Measurements from ENCODE around the gene MCTP1.

MCTP1 gene

DNA sequence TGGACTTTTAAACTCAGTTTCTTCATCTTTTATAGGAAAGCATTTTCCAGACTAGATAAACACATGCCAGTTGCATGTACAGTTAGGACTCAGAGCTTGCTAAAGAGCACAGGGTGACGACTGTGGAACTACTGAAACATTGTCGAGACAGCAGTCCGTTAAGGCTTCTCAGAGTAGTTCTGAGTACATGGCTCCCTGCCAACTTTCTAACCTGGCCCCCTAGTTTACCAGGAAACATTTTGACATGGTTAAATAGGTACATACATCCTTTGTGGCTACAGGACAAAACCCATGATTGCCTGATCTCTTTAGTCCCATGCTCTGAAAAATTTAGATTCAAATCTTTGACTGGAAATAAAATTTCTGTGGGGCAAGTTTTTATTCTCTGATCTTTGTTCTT, 536.7 kb downstream of the MCTP1 start:
- no peak for DNase-seq

DNA sequence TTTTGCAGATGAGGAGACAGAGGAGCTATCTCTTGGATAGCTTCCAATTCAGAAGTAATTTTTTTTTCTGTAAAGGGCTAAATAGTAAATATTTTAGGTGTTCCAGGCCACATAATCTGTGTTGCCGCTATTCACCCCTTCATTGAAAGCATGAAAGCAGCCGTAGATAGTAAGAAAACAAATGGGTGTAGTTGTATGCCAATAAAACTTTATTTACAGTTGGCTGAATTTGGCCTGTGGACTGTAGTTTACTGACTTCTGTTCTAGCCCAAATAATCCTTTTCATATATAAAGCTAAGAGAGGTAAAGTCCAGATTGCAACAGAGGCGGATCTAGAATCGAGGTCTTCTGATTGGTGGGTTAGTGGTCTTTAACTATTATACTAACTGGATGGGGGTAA, 537.5 kb downstream of the MCTP1 start:
- no peak for DNase-seq

DNA sequence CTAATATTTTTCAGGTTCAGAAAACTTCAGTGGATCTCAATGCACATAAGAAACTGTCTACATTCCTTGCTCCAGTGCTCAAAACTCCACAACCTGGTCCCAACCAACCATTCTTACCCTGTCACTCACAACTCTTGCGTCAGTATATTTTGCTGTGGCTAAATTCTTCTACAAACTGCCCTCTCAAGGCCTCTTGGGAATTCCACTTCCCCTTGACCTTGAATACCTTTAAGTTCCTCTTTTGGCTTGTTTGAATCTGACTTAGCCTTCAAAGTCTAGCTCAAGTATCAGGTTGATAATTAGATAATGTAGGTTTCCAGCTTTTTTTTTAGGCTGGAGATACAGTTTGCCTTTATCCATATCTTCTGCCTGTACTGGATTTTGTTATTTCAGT, 538.2 kb downstream of the MCTP1 start:
- no peak for DNase-seq

DNA sequence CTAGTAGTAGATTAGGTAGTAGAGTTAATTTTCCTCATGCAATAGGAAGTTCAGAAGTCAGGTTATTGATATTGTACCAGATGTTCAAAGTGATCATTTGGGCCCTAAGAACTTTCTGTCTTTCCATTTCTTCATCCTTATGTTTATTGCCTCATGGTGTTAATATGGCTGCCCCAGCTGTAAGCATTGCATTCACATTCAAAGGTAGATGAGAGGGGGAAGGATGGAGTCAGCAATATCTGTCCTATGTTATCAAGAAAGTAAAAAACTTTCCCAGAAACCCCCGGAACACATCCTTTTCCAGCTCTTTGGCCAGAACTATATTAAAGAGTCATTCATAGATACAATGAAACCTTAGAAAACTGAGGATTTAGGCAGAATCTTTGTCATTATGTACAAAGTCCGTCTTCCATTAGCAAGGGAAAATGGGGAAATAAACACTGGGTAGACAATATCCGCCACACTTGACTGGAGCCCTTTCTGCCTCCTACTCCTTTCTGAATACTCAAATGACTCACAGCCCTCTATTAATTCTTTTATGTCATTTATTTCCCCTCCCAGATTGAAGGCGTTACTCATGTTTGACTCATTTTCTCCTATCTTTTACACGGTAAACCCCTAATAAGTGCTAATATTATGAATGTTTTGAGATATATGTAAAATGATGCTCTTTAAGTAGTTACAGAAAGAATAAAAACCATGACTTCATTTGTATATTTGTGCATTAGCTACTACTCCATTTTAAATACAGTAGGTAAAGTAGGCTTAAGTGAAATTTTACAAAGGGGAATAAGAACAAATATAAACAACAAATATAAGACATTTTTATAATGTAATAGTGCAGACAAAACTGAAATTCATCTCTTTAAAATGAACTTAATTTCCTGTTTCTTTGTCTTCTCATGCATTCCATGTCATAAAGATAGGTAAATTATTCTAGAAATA, 538.8 kb downstream of the MCTP1 start:
- DNase-seq: no peak

DNA sequence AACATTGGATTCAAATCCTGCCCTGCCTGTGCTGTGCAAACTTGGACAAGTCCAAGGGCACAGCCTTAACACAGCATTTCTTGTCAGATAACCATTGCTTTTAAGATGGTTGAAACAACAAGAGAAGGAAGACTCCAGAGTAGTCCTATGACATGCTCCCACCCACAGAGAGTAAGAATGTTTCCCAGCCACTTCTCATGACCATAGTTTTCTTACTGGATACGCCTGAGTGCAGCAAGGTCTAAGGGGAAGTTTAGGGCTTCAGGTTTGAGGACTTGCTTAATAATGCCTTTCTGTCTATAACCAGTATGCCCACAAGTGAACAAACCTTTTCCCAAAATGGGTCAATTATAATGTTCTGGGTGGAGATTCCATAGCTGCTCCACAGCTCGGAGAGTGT, 540.0 kb downstream of the MCTP1 start:
- DNase-seq: no peak

DNA sequence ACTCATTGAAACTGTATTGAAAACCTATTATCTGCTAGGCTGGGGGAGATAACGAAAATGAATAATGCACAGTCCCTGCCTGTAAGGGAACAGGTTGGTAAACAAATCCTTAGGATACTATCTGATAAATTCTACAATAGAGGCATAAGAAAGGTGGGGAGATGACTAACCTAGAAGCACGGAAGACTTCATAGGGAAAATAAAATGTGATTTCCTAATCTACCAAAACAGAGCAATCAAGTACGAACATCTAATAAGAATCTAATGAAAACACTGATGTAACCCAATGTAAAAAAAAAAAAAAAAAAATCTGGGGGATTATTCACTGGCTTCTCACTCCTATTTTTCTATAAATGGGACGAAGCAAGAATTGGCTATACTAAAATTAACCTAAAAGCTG, 542.0 kb downstream of the MCTP1 start:
- no peak for DNase-seq

DNA sequence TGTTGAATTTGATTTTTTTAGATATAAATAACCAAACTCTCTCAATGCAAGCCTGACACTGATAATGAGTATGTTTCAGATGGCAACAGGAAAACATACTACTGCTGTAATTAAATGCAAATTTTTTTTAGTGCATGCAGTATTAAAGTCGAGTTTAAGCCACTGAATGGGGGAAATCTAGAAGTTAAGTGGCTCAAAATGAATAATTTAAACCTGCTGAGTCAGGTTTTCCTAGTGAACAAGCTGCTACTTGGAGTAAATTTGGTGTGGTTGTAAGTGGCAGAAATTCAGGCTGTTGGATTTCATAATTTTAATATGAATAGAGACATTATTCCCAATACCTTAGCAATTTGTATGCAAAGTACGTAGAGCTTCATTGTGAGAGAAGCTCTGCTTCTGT, 544.6 kb downstream of the MCTP1 start:
- DNase-seq: no peak

DNA sequence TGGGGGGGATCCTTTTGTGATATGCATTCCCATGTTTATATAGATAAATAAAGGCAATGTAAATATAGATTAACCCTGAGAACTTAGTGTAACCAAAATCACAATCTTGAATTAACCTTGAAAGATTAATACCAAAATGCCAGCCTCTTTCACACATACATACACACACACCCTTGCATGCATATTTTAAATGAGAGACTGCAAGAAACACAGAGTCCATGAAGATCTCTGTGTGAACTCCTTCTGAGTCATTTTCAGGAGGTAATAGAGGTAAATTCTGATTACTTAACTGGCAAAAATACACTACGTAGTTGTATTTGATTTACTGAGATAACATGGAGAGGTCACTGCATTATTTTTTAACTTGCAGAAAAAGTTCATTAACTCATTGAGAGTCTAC, 548.4 kb downstream of the MCTP1 start:
- DNase-seq: no peak

DNA sequence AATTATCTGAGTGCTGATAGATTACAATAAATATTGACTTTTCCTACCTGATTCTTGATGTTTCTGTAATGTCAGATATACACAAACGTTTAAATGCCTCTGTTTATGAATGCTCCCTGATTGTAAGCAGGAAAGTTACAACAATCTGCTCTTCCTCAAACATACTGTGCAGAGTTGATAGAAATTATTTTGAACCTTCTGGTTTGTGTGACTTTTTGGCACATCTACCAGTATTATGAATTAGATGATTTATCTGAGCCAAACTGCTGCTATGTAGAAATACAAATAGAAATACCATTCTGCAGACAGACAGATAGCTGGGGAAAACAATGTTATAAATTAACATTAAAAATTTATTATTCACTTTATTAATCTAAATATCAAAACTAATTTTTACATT, 553.4 kb downstream of the MCTP1 start:
- no peak for DNase-seq

DNA sequence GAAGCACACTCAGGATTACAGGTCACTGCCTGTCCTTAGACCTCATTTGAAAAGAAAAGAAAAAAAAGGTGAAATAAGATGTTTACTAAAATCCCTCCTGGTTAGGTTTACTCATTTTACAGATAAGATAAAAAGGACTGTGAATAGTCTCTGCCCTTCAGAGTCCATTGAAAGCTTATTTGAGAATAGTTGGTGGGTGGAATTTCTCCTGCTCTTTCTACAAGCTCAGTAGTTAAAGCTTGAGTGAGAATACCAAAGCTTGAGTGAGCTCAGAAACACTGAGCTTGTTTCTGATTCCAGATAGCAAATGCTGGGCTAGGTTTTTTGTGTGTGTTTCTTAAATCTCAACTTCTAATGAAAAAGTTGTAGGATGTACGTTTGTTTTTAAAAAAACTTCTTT, 559.8 kb downstream of the MCTP1 start:
- DNase-seq: no peak

DNA sequence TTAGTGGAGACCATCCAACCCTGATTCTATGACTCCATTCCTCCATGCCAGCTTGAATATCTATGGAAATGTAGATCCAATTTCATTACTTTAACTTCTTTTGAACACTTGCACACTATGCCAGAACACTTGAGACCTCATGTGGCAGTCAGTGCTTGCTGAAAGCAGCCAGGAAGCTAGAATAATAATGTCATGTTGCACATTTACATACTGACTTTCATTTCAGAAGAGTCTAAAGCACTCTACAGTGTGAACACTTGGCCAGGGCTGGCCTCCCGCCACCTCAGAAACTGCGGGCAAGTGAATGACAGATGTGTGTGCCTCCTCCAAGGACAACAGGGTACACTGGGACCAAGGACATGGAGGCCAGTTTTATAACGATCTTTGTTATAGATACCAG, 569.1 kb downstream of the MCTP1 start:
- DNase-seq: no peak

DNA sequence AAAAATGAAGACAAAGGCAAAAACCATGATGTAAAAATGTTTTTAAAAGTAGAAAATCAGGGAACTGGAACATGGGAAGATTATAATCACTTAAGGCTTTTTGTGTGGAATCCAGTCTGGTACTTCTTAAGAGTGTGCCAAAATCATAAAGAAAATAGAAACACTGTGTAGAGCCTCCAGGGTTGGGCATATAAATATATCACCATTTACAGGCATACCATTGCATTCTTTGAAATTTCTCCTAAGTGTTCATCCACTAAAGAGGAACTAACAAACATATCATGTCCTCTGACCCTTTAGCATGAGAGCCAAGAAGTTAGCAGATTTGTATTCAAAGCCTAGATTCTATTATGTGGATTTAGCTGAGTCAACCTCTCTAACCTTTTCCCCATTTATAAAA, 573.1 kb downstream of the MCTP1 start:
- no peak for DNase-seq

DNA sequence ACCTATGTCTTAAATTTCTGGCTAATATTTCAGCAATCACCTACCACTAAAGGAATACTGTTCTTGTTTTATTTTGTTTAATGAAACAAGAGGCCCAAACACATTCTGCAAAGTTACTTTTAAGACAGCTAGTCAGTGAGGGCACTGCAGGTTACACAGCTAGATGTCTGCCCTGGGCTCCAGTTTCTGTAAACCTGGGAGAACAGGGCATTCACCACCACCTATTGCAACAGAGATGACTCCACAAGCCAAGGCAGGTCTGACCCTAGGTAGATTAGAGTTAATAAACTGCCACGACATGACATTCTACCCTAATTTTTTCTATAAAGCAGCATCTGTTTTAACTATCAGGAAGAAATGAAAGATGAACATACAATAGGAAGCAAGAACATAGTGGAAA, 575.6 kb downstream of the MCTP1 start:
- no peak for DNase-seq

DNA sequence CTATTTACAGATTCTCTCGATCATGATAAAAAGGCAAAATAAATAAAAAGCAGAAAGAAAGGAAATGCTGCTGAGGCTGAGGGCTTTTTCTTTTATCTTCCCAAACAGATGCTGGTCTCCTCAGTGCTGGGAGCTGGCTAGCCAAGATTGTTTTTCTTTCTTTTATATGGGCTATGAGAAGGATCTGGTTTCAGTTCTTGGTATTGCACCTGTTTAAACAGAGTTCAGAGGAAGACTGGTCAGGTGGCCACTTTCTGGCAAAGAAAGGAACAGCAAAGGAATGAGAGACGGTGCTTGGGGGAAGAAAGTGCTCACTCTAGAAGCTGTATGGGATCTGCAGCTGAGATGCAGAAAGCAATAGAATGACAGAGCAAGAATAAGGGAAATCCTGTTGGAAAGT, 577.5 kb downstream of the MCTP1 start:
- no peak for DNase-seq

DNA sequence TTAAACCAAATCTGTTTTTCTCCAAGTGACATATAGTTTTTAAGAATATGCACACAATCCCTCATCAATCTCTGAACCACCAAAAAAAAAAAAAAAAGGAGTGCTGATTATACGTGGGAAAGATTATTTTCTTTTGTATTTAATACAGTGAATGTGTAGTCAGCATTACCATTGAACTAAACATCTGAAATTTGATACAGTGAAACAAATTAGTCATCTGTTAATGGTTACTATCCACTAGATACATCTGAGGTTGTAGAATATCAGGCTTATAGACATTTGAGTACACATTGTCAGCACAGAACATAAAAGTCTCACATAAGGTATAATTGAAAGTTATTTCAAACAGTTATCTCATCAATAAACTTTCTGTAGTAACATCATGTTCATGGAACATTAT, 579.5 kb downstream of the MCTP1 start:
- DNase-seq: no peak

DNA sequence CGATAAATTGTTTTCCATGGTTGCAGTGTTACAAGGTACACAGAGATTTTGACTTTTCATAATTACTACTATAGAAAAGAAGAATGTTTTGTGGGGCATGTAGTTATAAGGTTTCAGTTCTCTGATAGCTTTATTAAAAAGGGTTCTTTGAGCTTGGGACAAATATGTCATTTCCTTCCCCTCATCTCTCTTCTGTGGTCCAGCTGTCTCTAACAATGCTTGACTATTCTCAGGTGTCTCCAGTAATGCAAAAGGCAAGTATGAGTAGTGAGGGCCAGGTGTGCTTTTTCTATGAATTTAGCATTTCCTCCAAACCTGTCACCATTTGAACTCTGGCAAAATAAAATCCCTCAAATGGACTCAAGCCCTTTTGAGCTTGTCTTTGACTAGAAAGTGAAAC, 582.2 kb downstream of the MCTP1 start:
- no peak for DNase-seq

DNA sequence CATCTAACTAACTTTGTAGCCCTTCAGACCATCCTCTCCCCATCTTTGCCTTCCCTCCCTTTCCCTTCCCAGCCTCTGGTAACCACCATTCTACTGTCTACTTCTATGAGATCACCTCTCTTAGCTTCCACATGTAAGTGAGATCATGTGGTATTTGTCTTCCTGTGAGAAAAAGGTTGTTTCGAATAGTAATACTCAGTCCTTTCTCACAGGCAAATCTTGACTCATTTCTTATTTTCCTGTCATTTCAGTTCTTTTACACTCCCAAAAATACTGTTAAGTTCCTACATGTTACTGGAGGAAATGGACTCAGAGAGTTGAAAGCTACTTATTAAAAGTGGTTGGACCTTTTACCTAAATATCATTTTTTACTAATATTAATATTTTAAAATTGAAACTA, 584.3 kb downstream of the MCTP1 start:
- DNase-seq: no peak

DNA sequence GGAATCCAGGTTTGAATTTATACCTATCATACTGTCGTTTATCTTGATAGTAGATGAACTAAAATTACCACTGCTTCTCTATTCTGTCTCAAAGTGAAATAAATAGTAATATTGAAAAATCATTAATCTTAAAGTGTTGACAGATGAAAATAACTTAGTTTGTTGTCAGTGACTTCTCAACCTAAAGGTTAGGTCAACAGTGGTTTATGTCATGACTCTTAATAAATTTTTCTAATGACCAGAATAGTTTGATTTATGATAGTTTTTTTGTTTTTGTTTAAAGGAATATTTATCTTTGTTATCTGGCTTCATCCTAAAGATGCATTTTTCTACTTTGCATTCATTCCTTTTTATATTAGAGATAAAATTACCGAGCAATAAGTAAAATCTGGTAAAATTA, 585.3 kb downstream of the MCTP1 start:
- DNase-seq: no peak

DNA sequence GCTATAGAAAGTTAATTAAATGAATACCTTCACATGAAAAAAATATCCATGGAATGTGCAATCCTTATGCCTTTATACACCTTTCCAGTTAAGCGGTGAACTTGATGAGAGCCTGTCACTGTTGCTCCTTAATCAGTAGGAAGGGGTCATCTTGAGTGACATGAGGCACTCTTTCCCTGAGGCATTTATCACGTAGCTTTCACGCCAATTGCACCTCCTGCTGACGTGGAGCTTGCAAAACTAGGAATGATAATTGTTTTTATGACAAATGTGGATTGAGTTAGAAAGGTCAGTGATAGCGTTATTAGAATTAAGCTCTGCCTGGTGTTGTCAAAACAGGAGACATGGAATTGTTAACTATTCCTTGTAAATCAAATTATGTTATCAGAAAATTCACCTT, 586.7 kb downstream of the MCTP1 start:
- no peak for DNase-seq

DNA sequence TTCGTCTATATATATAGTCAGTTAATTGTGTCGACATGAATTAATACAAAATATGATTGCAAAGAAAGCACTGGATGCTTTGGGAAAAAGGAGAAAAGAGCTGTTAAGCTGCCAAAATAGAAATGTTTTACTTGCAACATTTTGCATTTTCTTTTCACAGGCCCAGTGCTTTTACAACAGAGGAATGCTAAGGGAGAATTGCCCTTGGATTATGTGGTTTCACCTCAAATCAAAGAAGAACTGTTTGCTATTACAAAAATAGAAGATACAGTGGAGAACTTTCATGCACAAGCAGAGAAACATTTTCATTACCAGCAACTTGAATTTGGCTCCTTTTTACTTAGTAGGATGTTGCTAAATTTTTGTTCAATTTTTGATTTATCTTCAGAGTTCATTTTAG, 590.2 kb downstream of the MCTP1 start:
- no peak for DNase-seq

DNA sequence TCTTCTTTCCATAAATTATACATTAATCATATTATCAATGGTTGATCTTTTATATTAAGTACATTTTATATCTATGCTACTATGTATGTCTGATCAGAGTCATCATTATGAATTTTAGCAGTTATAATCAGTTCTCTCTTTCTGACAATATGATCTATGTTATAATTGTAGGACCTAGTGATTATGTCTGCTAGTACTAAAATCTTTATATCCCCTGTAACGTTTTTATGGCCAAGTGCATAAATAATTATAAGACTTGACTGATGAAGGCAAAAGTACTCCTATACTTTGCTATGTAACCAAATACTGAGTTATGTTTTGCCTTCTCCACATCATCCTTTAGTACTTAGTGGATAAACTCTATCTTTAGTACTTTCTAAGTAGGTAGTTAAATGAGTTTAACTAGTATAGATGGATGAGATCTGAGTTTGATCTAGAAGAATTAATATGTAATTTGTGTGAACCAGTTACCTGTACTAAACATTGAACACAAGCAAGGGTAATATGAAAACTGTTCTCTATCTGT, 591.0 kb downstream of the MCTP1 start:
- no peak for DNase-seq

DNA sequence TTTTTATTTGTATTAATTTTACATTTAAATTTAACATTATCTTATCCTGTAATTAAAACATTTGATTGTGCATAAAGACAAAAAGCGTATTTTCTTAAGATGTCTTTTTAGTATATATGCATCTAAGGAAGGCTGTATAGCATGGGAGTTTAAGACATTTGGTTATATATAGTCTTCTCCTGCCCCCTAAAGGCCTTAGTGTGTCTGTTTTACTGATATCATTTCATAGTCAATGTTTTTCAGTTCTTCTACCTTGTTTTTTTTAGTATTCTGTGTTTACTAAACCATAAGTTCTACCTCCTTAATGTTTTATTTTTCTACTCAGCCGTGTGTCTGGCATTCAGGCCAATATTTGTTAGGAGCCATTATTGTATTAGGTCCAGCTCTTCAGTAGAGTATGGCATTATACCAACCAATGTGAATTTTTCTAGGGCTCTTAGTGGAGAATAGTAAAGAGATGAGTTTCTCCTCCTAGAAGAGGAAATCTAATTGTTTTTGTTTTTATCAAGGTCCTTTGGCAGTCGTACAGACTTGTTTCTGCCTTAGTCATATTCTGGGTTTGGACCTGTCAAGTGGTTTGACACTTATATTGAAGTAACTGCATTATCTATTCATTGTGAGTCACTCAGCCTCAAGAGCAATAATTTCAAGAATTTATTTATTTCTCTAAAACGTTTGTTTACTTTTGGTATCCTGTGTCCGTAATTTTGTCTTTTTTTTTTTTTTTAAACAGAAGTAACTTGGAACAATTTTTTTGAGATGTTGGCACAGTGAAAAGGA, 591.7 kb downstream of the MCTP1 start:
- DNase-seq: no peak

DNA sequence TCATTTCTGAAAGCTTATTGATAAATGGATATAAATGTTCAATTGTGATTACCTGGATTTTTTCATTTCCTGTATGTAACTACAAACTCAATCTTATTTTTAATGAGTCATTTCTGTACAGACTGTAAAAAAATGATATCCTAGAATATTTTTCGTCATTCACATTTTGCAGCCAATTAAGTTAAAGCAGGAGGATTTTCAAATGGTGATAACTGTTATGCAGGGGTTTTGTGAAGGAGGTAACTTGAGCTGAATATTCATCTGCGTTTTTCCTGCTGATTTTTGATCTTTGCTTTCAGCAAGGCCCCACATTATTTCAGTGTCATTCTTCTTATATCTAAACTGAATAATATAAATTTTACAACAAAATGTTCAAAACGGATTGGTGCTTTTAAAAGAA, 592.3 kb downstream of the MCTP1 start:
- no peak for DNase-seq

DNA sequence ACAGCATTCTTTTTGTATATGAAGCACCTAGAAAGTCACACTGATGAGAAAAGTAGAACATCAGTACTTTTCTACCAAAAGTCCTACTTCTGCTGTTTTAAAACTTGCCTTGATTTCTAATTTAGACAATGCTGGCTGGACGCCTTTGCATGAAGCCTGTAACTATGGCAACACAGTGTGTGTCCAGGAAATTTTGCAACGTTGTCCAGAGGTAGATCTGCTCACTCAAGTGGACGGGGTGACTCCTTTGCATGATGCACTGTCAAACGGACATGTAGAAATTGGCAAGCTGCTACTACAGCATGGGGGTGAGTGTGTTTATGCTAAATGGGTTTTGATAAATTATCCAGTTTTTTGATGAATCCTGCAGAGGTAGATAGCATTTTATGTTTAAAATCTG, 592.9 kb downstream of the MCTP1 start:
- DNase-seq: no peak

Measured in stimulated activated CD4-positive, alpha-beta T cell treated with anti-CD3 and anti-CD28 coated beads, Interleukin-2, amount 100 ng/mL, for 24 hours (primary cell).